GM18511 (cell line): Measurements from ENCODE around the gene NPIPA7.
"Not testable (repeated sequence)": the region's sequence is repeated elsewhere in the genome, so short reads cannot be mapped to it uniquely, and the experiment has no call there.

Source experiments
- ATAC-seq: cut with Tn5 transposase; IDR thresholded peaks from one replicate; pipeline ENCODE4 v1.9.1; 2021; ENCODE audit warnings: mild to moderate bottlenecking, moderate library complexity; ENCODE audit not compliant: unreplicated experiment

Gene NPIPA7

GRCh38 chr16:16417914-16418544 lies 39.1 kb downstream of the NPIPA7 start:
- not testable (repeated sequence) for ATAC-seq

- ATAC-seq, result not testable (repeated sequence)
These were observed 41.6 kb downstream of the NPIPA7 start for GRCh38 chr16:16420515-16420914.

DNA sequence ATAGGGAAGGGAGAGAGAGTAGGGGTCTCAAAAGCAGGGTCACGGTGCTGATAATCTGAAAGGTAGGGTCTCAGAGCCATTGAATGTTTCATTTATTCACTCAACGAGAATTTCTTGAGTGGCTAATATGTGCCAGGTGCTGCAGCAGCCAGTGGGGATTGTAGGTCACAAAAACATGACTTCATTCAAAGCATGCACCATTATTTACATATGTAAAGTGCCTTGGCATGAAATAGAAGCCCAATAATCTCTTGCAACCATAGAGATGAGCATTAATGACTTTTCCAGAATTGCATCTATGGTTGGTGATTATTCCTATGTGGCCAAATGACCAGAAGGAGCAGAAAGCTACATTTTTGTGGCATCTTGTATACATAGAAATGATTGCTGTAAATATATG lies 46.2 kb downstream of the NPIPA7 start:
- not testable (repeated sequence) for ATAC-seq

- ATAC-seq, result not testable (repeated sequence)
These were observed 52.2 kb downstream of the NPIPA7 start for GRCh38 chr16:16431135-16431534.

DNA sequence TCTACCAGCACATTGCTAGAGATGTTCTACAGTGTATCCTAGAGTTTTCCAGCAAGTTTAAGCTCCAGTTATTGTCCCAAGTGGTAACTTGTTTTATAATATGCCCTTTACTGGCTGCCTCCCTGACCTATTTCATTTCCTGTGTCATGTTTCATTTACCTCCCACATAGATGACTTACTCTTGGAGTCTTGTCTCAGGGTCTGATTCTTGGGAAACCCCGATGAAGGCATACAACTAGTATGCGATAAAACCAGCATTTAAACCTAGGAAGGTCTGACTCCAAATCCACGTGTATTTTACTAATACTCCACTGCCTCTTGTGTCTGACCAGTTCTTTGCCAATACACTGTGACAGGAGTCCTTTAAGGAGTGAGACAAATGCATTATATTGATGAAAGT lies 55.8 kb downstream of the NPIPA7 start:
- not testable (repeated sequence) for ATAC-seq

- ATAC-seq, result not testable (repeated sequence)
These were observed 62.5 kb downstream of the NPIPA7 start for GRCh38 chr16:16441401-16441800.
